ENCODE measurements around the gene LMTK3. TPM values are rescaled to one million over a fixed set of nuclear protein-coding genes. Genes with fewer than 3 reads are reported as not detected.

Gene LMTK3
- total RNA-seq, 1 experiment from 2014 or later, result 15.9 TPM

DNA sequence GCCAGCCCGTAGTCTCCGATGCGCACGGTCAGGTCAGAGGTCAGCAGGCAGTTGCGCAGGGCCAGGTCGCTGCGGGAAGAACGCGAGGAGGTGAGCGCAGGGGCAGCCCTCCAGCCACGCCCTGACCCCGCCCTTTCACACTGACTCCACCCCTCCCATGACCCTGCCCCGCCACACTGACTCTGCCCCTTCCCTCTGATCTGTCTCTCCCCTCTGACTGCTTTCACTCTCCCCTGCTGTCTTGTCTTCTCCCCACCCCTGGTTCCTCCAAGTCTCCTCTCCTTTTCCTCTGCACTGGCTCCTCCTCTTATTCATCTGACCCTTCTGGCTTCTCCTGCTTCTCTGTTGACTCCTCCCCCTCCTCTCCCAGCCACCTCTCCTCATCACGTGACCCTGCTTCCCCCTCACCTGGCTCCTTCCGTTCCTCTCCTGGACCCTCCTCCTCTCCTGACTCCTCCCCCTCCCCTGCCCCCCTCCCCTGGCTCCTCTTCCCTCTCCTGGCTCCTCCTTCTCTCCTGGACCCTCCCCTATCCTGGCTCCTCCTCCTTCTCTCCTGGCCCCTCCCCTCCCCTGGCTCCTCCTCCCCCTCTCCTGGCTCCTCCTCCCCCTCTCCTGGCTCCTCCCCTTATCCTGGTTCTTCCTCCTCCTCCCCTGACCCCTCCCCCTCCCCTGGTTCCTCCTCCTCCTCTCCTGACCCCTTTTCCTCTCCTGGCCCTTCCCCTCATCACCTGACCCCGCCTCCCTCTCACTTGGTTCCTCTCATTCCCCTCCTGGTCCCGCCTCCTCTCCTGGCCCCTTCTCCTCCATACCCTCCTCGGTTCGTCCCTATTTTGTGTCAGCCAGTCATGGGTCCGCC is 9.9 kb downstream of the LMTK3 start (continued):
- TF ChIP-seq, protein P1, sequence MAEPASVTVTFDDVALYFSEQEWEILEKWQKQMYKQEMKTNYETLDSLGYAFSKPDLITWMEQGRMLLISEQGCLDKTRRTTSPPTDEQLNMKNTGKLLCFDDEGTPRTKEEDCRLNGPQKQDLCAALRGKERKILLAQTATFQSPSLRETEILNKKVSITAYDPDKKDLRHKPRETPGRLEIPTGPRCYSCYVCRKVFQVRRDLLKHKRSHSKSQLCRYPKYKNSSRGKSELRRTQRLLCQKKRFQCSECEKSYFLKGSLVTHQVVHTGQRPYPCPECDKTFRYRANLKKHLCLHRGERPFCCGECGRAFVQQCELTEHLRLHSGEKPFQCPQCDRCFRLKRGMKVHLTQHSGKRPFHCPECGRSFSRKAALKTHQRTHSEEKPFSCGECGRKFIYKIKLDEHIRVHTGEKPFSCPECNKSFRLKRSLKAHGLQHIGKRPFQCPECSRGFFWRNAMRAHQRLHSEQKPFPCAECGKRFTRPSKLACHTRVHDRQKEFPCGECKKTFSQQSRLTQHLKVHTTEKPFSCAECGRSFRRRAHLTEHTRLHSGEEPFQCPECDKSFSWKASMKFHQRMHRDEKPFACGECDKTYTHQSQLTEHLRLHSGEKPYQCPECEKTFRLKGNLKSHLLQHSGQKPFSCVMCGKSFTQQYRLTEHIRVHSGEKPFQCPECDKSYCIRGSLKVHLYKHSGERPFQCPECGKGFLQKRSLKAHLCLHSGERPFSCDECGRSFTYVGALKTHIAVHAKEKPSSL (CRISPR knock-in tag; conservative IDR thresholded peaks at IDR 0.05), result no peak
- TF ChIP-seq NFE2L1 (CRISPR knock-in tag; IDR thresholded peaks at IDR 0.05) (no peak), SP1 (CRISPR knock-in tag; conservative IDR thresholded peaks at IDR 0.05) (0 out of 2 replicates have a peak, but pooled peaks have one; percentile 43), ZNF263 (CRISPR knock-in tag; IDR thresholded peaks at IDR 0.05; ENCODE audit: low read depth) (no peak), ZNF121 (CRISPR knock-in tag; IDR thresholded peaks at IDR 0.05) (no peak), FOXK1 (CRISPR knock-in tag; IDR thresholded peaks at IDR 0.05) (peak; percentile 52; the same call in 1 of the 2 replicates), TP53 (CRISPR knock-in tag; IDR thresholded peaks at IDR 0.05) (no peak), CREB1 (CRISPR knock-in tag; IDR thresholded peaks at IDR 0.05) (no peak), ZNF317 (CRISPR knock-in tag; IDR thresholded peaks at IDR 0.05; ENCODE audit: borderline replicate concordance, low read depth) (no peak), ZNF396 (CRISPR knock-in tag; IDR thresholded peaks at IDR 0.05; ENCODE audit: borderline replicate concordance) (no peak), ZNF219 (CRISPR knock-in tag; IDR thresholded peaks at IDR 0.05; ENCODE audit: borderline replicate concordance) (no peak)
- TF ChIP-seq, protein P2, sequence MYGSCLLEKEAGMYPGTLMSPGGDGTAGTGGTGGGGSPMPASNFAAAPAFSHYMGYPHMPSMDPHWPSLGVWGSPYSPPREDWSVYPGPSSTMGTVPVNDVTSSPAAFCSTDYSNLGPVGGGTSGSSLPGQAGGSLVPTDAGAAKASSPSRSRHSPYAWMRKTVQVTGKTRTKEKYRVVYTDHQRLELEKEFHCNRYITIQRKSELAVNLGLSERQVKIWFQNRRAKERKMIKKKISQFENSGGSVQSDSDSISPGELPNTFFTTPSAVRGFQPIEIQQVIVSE (CRISPR knock-in tag; IDR thresholded peaks at IDR 0.05; ENCODE audit: borderline replicate concordance), result no peak
- TF ChIP-seq, protein P3, sequence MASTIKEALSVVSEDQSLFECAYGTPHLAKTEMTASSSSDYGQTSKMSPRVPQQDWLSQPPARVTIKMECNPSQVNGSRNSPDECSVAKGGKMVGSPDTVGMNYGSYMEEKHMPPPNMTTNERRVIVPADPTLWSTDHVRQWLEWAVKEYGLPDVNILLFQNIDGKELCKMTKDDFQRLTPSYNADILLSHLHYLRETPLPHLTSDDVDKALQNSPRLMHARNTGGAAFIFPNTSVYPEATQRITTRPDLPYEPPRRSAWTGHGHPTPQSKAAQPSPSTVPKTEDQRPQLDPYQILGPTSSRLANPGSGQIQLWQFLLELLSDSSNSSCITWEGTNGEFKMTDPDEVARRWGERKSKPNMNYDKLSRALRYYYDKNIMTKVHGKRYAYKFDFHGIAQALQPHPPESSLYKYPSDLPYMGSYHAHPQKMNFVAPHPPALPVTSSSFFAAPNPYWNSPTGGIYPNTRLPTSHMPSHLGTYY (CRISPR knock-in tag; IDR thresholded peaks at IDR 0.05), result no peak
- TF ChIP-seq, protein P4, sequence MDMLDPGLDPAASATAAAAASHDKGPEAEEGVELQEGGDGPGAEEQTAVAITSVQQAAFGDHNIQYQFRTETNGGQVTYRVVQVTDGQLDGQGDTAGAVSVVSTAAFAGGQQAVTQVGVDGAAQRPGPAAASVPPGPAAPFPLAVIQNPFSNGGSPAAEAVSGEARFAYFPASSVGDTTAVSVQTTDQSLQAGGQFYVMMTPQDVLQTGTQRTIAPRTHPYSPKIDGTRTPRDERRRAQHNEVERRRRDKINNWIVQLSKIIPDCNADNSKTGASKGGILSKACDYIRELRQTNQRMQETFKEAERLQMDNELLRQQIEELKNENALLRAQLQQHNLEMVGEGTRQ (CRISPR knock-in tag; IDR thresholded peaks at IDR 0.05), result peak; percentile 94
- TF ChIP-seq, protein P5, sequence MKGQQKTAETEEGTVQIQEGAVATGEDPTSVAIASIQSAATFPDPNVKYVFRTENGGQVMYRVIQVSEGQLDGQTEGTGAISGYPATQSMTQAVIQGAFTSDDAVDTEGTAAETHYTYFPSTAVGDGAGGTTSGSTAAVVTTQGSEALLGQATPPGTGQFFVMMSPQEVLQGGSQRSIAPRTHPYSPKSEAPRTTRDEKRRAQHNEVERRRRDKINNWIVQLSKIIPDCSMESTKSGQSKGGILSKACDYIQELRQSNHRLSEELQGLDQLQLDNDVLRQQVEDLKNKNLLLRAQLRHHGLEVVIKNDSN (CRISPR knock-in tag; IDR thresholded peaks at IDR 0.05), result peak; percentile 90
- TF ChIP-seq, protein P6, sequence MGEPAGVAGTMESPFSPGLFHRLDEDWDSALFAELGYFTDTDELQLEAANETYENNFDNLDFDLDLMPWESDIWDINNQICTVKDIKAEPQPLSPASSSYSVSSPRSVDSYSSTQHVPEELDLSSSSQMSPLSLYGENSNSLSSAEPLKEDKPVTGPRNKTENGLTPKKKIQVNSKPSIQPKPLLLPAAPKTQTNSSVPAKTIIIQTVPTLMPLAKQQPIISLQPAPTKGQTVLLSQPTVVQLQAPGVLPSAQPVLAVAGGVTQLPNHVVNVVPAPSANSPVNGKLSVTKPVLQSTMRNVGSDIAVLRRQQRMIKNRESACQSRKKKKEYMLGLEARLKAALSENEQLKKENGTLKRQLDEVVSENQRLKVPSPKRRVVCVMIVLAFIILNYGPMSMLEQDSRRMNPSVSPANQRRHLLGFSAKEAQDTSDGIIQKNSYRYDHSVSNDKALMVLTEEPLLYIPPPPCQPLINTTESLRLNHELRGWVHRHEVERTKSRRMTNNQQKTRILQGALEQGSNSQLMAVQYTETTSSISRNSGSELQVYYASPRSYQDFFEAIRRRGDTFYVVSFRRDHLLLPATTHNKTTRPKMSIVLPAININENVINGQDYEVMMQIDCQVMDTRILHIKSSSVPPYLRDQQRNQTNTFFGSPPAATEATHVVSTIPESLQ (CRISPR knock-in tag; IDR thresholded peaks at IDR 0.05), result no peak
- TF ChIP-seq, protein P7, sequence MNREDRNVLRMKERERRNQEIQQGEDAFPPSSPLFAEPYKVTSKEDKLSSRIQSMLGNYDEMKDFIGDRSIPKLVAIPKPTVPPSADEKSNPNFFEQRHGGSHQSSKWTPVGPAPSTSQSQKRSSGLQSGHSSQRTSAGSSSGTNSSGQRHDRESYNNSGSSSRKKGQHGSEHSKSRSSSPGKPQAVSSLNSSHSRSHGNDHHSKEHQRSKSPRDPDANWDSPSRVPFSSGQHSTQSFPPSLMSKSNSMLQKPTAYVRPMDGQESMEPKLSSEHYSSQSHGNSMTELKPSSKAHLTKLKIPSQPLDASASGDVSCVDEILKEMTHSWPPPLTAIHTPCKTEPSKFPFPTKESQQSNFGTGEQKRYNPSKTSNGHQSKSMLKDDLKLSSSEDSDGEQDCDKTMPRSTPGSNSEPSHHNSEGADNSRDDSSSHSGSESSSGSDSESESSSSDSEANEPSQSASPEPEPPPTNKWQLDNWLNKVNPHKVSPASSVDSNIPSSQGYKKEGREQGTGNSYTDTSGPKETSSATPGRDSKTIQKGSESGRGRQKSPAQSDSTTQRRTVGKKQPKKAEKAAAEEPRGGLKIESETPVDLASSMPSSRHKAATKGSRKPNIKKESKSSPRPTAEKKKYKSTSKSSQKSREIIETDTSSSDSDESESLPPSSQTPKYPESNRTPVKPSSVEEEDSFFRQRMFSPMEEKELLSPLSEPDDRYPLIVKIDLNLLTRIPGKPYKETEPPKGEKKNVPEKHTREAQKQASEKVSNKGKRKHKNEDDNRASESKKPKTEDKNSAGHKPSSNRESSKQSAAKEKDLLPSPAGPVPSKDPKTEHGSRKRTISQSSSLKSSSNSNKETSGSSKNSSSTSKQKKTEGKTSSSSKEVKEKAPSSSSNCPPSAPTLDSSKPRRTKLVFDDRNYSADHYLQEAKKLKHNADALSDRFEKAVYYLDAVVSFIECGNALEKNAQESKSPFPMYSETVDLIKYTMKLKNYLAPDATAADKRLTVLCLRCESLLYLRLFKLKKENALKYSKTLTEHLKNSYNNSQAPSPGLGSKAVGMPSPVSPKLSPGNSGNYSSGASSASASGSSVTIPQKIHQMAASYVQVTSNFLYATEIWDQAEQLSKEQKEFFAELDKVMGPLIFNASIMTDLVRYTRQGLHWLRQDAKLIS (CRISPR knock-in tag; IDR thresholded peaks at IDR 0.05; ENCODE audit: borderline replicate concordance), result no peak
- TF ChIP-seq, protein P8, sequence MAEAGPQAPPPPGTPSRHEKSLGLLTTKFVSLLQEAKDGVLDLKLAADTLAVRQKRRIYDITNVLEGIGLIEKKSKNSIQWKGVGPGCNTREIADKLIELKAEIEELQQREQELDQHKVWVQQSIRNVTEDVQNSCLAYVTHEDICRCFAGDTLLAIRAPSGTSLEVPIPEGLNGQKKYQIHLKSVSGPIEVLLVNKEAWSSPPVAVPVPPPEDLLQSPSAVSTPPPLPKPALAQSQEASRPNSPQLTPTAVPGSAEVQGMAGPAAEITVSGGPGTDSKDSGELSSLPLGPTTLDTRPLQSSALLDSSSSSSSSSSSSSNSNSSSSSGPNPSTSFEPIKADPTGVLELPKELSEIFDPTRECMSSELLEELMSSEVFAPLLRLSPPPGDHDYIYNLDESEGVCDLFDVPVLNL (CRISPR knock-in tag; IDR thresholded peaks at IDR 0.05; ENCODE audit: borderline replicate concordance, low read depth), result no peak

All from WTC11 (cell line).